SJSA1 (cell line): ENCODE data around the gene ZNF814. TPM values are rescaled to one million over a fixed set of nuclear protein-coding genes. Genes with fewer than 3 reads are reported as not detected.
"Not testable (repeated sequence)": the region's sequence is repeated elsewhere in the genome, so short reads cannot be mapped to it uniquely, and the experiment has no call there.

Source experiments
- DNase-seq, 2 experiments: peaks; one replicate each; pipeline ENCODE4 v3.0.0-alpha.2; 2015 to 2020; ENCODE audit warnings: low spot score in 2 of 2, low read depth in 1 of 2
- H3K27ac ChIP-seq: fragments of 250-450 bp; sonication (Bioruptor Pico); 2 replicates; pipeline ENCODE4 v1.5.1; 2020; ENCODE audit warnings: mild to moderate bottlenecking, moderate library complexity
- H3K27me3 ChIP-seq: fragments of 250-450 bp; sonication (Bioruptor Pico); replicated peaks from 2 replicates; pipeline ENCODE4 v1.5.1; 2020; ENCODE audit warnings: mild to moderate bottlenecking, moderate library complexity
- H3K36me3 ChIP-seq: fragments of 250-450 bp; sonication (Bioruptor Pico); 2 replicates; pipeline ENCODE4 v1.5.1; 2020; ENCODE audit warnings: mild to moderate bottlenecking
- H3K4me1 ChIP-seq: fragments of 250-450 bp; sonication (Bioruptor Pico); replicated peaks from 2 replicates; pipeline ENCODE4 v1.6.1; 2021; ENCODE audit warnings: mild to moderate bottlenecking
- H3K4me3 ChIP-seq: fragments of 250-450 bp; sonication (Bioruptor Pico); 2 replicates; pipeline ENCODE4 v1.5.1; 2020; ENCODE audit warnings: mild to moderate bottlenecking
- H3K9me3 ChIP-seq: fragments of 250-450 bp; sonication (Bioruptor Pico); replicated peaks from 2 replicates; pipeline ENCODE4 v1.5.1; 2020; ENCODE audit warnings: mild to moderate bottlenecking
- total RNA-seq: library from RNA; depleted of rRNA; stranded (reverse); fragments of >200 nt; shearing (Covaris generic); gene quantifications from 2 replicates; pipeline ENCODE4 v1.2.3, GENCODE V29; 2014; rRNA removed

Gene ZNF814
- 1.1 and 10.2 TPM in 2 replicates for total RNA-seq

DNA sequence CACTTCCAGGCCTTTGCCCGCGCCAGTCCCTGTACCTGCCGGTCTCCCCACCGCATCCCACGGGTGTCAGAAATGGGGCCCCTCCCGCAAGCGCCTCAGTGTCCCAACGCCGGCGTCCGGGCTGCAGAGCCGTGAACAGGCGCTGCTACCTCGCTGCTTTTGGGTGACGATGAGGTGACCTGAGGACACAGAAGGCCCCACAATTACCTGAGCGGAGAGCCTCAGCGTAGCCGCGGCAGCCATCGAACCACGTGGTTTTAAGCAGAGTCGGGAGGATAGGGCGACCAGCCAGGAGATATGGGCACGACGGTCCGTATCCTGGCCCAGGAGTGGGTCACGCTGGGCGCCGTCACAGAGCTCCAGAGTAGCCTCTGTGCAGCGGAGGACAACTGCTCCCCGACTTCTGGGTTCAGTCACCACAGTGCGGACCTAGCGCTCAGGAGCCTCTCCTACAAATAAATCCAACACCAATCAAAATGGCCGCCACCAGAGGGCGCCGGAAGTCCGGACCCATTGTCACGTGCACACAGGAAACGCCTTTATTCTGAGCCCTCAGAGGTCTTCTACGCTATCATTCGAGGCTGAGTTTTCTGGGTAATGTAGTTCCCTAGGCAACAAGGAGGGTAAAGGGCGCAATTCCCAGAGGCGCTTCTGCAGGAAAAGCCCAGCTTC, at the start of gene ZNF814:
ZNF814 (minus strand) TSS at position 478 of the 672 bp plus-strand sequence; CDS start at position 243, 235 bp downstream.
- no peak within 1 kb of the TSS for H3K27ac ChIP-seq
- no peak within 1 kb of the TSS for H3K4me3 ChIP-seq
- no peak for DNase-seq
- peaks cover 13% of the 10 kb centered on the region for H3K9me3 ChIP-seq
- H3K4me1 ChIP-seq = no peaks in the 10 kb centered on the region
- no peaks in the 10 kb centered on the region for H3K36me3 ChIP-seq
- no peaks in the 10 kb centered on the region for H3K27me3 ChIP-seq

- peaks cover 23% of the 10 kb centered on the region for H3K9me3 ChIP-seq
- DNase-seq = no peak
Measured at GRCh38 chr19:57935731-57936130, 46.9 kb upstream of the ZNF814 start.

GRCh38 chr19:57934820-57935665, 46.2 kb upstream of the ZNF814 start, which contains the start of gene ZNF418:
Gene ZNF418, minus strand, starts transcription at chr19:57935402. Its CDS starts 1,580 bp downstream, at chr19:57933822.
- Histone ChIP-seq H3K4me3 (peak within 1 kb of the TSS; percentile 22), H3K4me1 (no peaks in the 10 kb centered on the region), H3K27ac (no peak within 1 kb of the TSS), H3K9me3 (peaks cover 25% of the 10 kb centered on the region), H3K36me3 (peaks cover 7% of the 10 kb centered on the region), H3K27me3 (no peaks in the 10 kb centered on the region)
- DNase-seq = no peak

More at GRCh38 chr19:57935731-57936130, 46.9 kb upstream of the ZNF814 start:
- H3K4me3 ChIP-seq = no peak overlapping the region
- H3K27ac ChIP-seq = no peak overlapping the region
- peaks cover 12% of the 10 kb centered on the region for H3K36me3 ChIP-seq
- H3K4me1 ChIP-seq = no peaks in the 10 kb centered on the region
- H3K27me3 ChIP-seq = no peaks in the 10 kb centered on the region

GRCh38 chr19:57927587-57927986, 38.8 kb upstream of the ZNF814 start:
- no peaks in the 10 kb centered on the region for H3K27me3 ChIP-seq
- no peaks in the 10 kb centered on the region for H3K36me3 ChIP-seq
- no peaks in the 10 kb centered on the region for H3K4me1 ChIP-seq
- no peak for DNase-seq
- no peak overlapping the region for H3K27ac ChIP-seq
- no peak overlapping the region for H3K4me3 ChIP-seq
- peaks cover 14% of the 10 kb centered on the region for H3K9me3 ChIP-seq

DNA sequence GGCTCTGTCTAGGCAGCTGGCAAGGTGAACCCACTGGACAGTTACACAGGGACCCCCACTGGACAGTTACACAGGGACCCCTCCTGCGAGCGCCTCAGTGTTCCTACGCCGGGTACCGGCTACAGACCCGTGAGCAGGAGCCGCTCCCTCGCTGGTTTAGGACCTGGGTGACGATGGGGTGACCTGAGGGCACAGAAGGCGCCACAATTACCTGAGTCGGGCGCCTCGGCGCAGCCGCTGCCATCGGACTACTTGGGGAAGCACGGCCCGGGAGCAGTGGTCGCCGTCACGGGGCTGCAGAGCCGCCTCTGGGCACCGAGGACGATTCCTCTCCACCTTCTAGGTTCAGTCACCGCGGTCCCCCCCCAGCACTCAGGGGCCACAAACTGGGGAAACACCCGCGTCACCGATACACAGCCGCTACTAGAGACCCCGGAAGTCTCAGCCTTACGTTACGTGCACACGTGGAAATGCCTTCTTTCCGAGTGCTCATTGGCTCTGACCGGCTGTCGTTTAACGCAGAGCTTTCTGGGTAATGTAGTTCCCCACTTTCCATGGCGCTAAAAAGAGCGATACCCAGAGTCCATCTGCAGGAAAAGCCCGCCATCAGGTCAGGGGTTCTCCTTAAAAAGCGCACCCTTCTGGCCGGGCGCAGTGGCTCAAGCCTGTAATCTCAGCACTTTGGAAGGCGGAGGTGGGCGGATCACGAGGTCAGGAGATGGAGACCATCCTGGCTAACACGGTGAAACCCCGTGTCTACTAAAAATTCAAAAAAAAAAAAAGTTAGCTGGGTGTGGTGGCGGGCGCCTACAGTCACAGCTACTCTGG, 27.5 kb upstream of the ZNF814 start, which contains the start of gene ZNF417:
ZNF417 (minus strand) TSS at position 425 of the 828 bp plus-strand sequence; CDS start at position 244, 181 bp downstream.
- H3K4me3 ChIP-seq = peak within 1 kb of the TSS; percentile 63
- not testable (repeated sequence) for H3K27me3 ChIP-seq, H3K4me1 ChIP-seq, H3K9me3 ChIP-seq
- peaks cover 20% of the 10 kb centered on the region for H3K36me3 ChIP-seq
- peak; percentile 85 to 86 for DNase-seq
- peak within 1 kb of the TSS; percentile 55 for H3K27ac ChIP-seq

- 0 out of 2 replicates have a peak, but pooled peaks cover 3% of the 10 kb centered on the region for H3K4me1 ChIP-seq
- H3K36me3 ChIP-seq = peaks cover 34% of the 10 kb centered on the region
- H3K27me3 ChIP-seq = no peaks in the 10 kb centered on the region
- no peak for DNase-seq
- no peak overlapping the region for H3K27ac ChIP-seq
- H3K9me3 ChIP-seq = peaks cover 4% of the 10 kb centered on the region; the same call in 1 of the 2 replicates
- H3K4me3 ChIP-seq = no peak overlapping the region
Measured at GRCh38 chr19:57914531-57914930, 25.7 kb upstream of the ZNF814 start.

- Histone ChIP-seq H3K27me3 (no peaks in the 10 kb centered on the region), H3K4me1 (no peaks in the 10 kb centered on the region), H3K27ac (no peak overlapping the region), H3K9me3 (peaks cover 14% of the 10 kb centered on the region; the same call in 1 of the 2 replicates), H3K36me3 (peaks cover 34% of the 10 kb centered on the region), H3K4me3 (no peak overlapping the region)
- no peak for DNase-seq
Measured at GRCh38 chr19:57907394-57907793, 18.6 kb upstream of the ZNF814 start.

- Histone ChIP-seq H3K4me3 (no peak overlapping the region), H3K27me3 (no peaks in the 10 kb centered on the region)
- no peak for DNase-seq
Measured at GRCh38 chr19:57905258-57905657, 16.4 kb upstream of the ZNF814 start.

GRCh38 chr19:57903618-57904184, 14.9 kb upstream of the ZNF814 start:
- no peaks in the 10 kb centered on the region for H3K4me1 ChIP-seq
- H3K4me3 ChIP-seq = no peak overlapping the region
- no peaks in the 10 kb centered on the region for H3K27me3 ChIP-seq
- H3K36me3 ChIP-seq = peaks cover 18% of the 10 kb centered on the region
- H3K27ac ChIP-seq = no peak overlapping the region
- H3K9me3 ChIP-seq = peaks cover 9% of the 10 kb centered on the region; the same call in 1 of the 2 replicates
- DNase-seq = no peak

More at GRCh38 chr19:57905258-57905657, 16.4 kb upstream of the ZNF814 start:
- Histone ChIP-seq H3K36me3 (peaks cover 21% of the 10 kb centered on the region), H3K9me3 (peaks cover 9% of the 10 kb centered on the region; the same call in 1 of the 2 replicates), H3K27ac (no peak overlapping the region), H3K4me1 (no peaks in the 10 kb centered on the region)

GRCh38 chr19:57900311-57900710, 11.5 kb upstream of the ZNF814 start:
- peaks cover 3% of the 10 kb centered on the region; the same call in 1 of the 2 replicates for H3K9me3 ChIP-seq
- H3K4me3 ChIP-seq = no peak overlapping the region
- H3K27ac ChIP-seq = no peak overlapping the region
- H3K27me3 ChIP-seq = no peaks in the 10 kb centered on the region
- H3K4me1 ChIP-seq = no peaks in the 10 kb centered on the region
- H3K36me3 ChIP-seq = peaks cover 2% of the 10 kb centered on the region; the same call in 1 of the 2 replicates
- DNase-seq = no peak

DNA sequence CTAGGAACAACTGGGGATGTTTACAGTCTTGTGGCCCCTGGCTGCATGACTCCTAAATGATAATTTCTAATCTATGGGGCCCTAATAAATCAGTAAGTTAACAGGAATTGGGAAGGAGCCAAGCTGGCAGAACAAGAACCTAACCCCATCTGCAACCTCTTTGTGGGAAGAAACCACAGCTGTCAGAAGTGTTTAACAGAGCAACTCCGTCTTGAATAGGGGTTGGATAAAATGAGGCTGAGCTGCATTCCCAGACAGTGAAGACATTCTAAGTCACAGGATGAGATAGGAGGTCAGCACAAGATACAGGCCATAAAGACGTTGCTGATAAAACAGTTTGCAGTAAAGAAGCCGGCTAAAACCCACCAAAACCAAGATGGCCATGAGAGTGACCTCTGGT, 1.9 kb upstream of the ZNF814 start:
- not testable (repeated sequence) for H3K4me3 ChIP-seq, H3K27me3 ChIP-seq, H3K4me1 ChIP-seq, H3K36me3 ChIP-seq, DNase-seq, H3K9me3 ChIP-seq, H3K27ac ChIP-seq

DNA sequence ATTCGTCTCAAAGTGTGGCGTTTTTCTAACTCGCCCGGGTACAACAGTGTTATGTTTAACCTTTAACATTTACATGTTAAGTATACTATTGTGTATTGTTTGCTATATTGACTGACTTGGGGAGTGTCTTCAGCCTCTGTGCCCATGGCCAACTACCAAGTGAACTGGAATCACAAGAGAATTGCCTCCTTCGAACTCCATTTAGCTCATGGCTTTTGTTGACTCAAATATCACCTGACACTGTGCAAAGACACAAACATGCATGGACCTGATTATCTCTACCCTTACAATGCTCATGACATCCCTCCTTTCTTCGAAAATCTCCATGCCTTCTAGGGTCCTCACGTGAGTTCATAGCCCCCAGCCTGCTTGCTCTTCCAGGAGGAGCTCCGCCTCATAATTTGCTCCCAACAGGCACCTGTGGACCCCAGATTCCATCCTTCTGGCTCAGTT, 704 bp downstream of the ZNF814 start:
- Histone ChIP-seq H3K27ac (no peak overlapping the region), H3K4me1 (no peaks in the 10 kb centered on the region), H3K36me3 (no peaks in the 10 kb centered on the region), H3K27me3 (no peaks in the 10 kb centered on the region), H3K9me3 (peaks cover 11% of the 10 kb centered on the region), H3K4me3 (no peak overlapping the region)
- no peak for DNase-seq
